HG03139 (cell line): ENCODE measurements around the gene GCK.

Source experiments
- ATAC-seq: cut with Tn5 transposase; IDR thresholded peaks from one replicate; pipeline ENCODE4 v1.9.1; 2021; ENCODE audit not compliant: unreplicated experiment

Gene GCK

DNA sequence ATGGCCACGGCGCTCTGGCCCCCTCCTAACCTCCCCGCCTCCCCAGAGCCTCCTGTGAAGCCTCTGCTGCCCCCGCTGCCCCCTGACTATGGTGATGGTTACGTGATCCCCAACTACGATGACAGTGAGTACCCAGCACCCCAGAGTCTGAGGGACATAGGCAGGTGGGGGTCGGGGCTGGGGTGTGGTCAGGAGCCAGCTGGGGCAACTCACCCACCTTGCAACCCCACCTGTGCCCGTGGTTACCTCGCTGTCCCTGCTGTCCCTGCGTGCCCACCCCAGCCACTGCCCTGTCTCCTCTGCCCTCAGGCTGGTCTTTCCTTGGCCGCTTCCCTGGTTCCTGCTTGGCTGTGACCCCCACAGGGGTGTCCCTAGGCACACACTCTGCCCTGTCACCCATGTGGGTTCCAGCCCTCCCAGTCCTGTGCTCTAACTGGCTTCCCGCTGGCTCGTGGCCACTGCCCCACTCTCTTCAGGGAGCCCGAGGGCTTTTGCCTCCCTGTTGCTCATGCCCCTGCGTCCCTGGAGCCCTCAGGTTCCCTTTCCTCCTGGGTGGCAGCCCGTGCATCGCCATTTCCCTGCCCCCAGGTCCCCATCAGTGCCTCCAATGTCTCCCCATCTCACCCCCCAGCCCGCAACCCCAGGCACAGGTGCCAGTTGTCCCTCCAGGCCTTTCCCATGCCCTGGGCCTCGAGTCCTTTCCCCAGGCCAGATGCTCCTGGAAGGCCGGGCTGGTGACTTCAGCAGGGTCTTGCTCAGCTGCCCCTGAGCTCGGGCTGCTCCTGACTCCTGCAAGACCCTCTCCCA lies 81.1 kb downstream of the GCK start:
- ATAC-seq: no peak

DNA sequence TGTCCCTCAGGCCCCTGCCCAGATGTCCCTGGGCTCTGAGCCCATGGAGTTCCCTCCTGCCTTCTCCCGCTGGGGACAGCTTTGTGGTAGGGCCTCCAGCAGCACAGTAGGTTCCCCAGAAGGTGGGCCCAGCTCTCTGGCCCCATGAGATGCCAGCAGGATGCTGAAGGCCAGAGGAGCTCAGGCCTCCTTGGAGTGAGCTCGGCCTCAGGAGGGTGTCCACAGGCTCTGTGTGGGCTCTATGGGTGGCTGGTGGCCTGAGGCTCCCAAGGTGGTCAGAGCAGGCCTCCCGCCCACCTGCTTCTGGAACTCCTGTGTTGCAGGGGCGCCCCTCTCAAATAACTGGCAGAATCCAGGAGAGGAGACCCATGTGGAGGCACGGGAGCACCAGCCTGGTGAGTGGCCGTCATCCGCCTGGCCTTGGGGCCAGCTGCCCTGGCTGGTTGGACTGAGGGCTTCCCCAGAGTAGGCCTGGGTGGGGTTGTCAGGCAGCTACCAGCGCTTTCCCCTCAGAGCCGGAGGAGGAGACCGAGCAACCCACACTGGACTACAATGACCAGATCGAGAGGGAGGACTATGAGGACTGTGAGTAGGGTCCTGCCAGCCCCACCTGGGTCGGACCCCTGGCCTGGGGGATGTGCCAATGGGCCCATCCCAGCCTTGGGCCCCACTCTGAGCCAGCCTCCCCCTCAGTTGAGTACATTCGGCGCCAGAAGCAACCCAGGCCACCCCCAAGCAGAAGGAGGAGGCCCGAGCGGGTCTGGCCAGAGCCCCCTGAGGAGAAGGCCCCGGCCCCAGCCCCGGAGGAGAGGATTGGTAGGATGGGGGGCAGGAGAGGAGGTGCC lies 81.9 kb downstream of the GCK start:
- no peak for ATAC-seq

DNA sequence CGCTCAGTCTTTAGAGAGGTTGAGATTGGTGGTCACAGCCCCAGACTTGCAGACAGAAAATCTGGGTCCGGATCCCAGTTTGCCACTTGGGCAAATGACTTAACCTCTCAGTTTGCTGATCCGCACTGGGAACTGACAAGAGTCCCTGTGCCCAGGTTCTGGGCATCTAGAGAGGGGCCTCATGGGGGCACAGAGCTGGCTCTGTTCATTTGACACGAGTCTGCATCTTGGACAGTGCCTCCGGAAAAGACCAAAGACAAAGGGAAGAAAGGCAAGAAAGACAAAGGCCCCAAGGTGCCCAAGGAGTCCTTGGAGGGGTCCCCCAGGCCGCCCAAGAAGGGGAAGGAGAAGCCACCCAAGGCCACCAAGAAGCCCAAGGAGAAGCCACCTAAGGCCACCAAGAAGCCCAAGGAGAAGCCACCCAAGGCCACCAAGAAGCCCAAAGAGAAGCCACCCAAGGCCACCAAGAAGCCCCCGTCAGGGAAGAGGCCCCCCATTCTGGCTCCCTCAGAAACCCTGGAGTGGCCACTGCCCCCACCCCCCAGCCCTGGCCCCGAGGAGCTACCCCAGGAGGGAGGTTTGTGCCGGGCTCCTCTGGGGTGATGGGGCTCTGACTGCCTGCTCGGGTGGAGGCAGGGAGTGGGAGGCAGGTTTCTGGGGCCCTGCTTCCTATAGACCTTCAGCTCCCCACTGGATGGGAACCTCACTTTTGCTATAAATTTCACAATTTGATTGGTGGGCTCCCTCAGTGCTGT lies 82.8 kb downstream of the GCK start:
- no peak for ATAC-seq

DNA sequence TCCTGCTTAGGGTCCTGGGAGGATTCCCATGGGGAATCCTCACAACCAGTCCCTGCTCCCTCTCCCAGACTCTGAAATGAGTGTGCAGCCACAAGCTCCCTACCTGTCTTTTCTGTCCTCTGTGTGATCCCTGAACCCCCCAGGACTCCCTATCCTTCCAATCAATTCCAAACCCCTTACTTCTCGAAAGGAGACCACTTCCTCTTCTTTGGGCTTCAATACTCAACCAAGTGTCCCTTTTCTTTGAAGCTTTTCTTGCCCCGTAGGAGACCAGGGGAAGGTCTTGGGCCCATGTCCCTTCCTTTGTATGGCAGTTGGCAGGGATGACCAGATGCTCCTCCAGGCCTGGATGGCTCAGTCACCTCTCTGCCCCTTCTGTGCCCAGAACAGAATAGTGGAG lies 83.4 kb downstream of the GCK start:
- ATAC-seq: no peak

DNA sequence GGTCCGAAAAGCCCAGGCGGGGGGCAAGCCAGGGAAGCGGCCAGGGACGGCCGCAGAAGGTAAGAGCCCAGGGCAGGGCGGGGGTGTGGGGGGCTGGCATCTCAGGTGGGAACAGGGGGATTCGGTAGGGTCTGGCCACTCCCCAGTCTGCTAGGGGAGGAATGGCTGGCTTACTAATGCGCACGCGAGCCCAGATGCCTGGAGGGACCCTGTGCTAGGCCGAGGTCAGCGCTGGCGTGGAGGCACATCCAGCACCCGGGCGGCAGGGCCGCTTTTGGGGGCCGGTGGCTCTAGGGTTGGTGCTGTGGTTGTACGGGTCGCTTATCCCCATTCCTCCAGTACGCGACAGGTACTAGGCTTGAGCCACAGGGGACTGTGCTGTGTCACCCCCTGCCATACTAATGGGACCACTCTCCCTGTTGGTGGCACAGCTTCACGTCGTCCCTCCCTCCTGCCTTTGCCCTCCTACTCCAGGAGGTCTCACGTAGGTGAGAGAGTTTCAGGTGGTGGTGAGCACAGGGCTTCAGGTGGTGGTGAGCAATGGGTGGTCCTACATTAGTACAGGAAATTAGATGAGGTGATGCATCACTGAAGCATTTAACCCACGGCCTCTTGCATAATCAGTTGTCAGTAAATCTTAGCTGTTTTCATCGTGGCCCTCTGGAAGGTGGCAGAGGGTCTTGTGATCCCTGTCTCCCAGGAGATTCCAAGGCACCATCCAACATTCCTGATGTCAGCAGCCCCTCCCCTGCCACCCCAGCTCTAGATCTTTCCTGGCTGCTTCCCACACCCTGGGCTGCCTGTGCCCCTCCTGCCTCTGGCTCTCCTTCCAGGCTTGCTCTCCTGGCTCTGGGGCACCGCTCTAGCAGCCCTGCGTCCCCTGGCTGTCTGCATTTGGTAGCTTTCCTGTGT lies 84.1 kb downstream of the GCK start:
- ATAC-seq: no peak

DNA sequence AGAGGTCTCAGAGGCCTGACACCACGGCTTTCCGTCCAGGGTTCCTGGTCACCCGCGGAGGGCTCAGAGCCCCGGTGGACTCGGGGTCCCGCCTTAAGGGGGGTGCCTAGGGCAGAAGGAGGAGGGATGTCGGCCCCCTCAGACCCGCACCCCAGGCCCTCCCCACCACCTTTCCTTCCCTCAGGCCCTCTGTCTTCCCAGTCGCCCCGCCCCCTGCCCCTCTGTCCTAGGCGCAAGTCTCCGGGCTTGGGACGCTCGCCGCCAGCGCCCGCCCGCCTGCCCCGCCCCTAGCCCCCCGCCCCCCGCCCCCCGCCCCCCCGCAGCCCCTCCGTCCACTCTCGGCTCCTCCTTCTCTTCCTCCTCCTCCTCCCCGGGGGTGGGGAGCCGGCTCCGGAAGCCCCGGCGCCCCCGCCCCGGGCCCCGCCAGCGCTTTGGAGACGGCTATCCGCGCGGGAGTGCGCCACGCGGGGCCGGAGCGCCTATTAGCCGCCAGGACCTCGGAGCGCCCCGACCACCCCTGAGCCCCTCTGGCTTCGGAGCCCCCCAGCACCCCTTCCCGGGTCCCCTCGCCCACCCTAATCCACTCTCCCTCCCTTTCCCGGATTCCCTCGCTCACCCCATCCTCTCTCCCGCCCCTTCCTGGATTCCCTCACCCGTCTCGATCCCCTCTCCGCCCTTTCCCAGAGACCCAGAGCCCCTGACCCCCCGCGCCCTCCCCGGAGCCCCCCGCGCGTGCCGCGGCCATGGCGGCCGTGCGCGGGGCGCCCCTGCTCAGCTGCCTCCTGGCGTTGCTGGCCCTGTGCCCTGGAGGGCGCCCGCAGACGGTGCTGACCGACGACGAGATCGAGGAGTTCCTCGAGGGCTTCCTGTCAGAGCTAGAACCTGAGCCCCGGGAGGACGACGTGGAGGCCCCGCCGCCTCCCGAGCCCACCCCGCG lies 85.0 kb downstream of the GCK start, which contains the start of gene AEBP1:
AEBP1 (plus strand) TSS at position 423 of the 937 bp plus-strand sequence; CDS start at position 744, 321 bp downstream.
- ATAC-seq: no peak

DNA sequence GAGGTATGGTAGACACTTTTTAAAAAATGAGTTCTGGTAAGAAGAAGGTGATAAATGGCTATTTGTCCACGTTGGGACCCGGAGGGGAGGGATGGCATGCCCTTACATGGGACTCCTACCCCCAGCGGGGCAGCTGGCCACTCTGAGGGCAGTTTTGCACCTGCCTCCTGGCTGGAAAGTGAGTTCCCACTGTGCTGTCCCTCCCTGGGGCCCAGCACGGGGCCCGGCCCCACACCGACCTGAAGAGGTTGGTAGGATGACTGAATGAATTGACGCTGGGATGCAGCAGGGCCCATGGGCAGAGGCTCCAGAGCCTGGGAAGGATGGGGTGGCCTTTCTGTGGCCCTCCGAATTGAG lies 85.7 kb downstream of the GCK start:
- ATAC-seq: no peak

DNA sequence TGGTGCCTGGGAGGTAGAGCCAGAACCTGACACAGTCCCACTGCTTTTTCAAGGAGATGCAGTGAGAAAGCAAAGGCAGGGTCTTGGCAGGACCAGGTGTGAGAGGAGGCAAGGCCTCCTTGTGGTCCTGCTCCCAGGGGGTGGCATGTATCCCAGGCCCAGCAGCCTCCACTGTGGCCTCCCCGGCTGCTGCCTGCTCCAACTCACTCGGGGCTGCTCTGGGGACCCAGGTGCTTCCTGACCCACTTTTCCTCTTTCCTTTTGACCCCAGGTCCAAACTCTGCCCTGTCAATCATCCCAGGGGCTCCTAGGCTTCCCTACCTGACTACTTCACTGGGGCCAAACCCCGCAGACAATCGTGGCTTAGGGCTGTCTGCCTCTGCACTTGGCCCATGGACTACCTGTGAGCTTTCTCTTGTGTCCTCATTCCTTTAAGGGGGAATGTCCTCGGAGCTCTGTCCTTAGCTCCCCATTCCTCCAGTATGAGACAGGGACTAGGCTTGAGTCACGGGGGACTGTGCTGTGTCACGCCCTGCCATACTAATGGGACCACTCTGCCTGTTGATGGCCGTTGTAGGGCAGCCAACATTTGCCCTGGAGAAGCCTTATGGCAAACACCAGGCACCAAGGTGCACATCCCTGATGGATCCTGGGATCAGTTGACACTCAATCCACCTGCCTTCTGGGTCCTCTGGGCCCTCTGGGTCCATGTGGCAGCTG lies 86.2 kb downstream of the GCK start:
- no peak for ATAC-seq

DNA sequence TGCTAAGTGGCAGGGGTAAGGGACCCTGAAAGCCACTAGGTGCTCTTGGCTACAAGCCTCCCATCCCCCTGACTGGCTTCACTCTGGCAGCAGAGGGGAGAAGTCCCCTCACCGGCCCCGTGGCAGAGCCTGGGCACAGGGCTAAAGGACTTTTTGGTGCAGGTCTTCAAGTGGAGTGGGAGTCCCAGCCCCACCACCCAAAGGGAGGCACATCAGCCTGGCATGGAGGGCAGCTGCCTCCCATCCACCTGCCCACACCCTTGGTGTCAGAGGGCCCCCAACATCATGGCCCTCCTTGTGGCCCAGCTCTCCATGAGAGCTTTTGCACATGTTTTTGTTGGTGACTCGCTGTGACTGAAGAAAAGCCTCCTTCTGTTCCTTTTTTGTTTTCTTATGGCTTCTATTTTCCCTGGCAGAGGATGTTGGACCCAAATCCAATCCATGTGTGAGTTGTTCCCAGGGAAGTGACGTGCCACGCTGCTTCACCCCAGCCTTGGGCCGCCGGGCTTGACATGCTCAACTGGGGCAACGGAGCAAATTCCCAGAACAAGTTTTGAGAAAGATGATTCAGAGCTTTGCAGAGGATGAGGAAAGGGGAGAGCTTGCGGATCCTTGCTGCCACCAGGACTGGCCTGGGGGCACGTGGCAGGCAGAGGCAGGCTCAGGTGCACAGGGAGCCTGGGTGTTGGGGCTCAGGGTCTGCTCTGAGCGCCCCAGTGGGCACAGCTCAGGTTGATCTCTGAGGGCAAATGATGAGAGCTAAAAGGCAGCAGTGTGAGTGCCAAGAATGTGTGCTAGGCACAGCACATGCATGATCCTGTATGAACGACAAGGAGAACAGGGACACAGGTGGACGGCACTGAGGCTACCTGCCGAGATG lies 87.0 kb downstream of the GCK start:
- ATAC-seq: no peak

DNA sequence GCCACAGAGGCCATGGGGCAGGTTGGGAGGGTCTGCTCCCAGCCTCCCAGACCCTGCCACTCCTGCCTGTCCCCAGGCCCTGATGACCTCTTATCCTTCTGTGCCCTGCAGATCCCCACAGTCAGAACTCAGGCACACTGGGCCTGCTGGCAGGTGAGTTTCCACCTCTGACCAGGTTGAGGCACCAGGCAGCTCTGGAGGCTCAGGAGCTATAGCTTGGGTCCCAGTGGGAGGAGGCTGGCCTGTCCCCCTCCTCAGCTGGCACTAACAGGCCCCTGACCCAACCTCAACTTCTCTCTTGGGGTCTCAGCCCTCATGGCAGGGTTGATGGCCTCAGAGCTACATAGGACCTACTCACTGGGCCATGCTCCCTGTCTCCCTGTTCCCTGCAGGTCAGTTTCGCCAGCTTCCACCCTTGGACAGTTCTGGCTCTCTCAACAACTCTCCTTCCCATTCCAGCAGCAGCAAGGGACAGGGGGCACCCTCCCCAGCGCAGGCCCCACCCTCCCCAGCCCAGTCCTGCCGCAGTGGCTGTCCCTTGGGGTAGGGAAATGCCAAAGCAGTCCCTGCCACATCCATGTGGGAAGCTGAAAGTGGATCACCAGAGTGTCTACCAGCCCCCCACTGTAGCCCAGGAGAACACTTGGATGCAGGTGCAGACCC lies 87.8 kb downstream of the GCK start:
- no peak for ATAC-seq

DNA sequence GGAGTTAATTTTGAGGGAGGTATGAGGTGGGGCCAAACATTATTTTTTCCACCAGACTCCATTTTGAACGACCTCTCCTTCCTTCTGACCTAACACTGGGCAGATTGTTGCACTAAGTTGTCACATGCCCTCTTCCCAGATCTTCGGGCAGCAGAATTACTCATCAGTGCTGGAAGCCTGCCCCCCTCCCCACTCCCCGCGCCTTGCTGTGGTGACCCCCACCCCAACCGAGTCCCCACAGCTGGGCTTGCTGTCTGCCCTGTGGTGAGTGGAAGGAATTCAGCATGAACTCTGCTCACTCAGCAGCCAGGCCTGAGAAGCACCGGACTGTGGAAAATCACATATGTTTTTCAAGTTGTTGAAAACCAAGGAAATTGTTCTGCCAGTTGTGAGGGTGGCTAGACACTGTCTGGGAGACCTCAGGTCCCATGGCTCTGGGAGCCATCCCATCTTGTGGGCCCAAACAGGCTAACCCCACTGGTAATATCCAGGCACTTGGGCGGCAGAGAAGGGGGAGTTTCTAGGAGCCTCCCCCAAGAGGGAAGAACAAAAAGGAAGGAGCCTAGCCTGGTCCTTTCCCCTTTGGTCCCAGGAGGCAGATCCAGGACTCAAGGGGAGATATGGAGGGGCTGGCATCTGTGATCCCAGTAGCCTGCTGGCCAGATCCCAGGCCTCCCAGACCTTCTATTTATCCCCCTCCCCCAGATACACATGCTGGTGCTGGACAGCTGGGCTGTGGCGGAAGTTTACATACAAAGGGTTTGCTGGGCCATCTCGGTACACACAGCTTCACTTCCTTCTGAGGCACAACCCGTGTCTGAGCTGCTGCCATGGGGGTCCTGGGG lies 88.6 kb downstream of the GCK start:
- ATAC-seq: no peak

DNA sequence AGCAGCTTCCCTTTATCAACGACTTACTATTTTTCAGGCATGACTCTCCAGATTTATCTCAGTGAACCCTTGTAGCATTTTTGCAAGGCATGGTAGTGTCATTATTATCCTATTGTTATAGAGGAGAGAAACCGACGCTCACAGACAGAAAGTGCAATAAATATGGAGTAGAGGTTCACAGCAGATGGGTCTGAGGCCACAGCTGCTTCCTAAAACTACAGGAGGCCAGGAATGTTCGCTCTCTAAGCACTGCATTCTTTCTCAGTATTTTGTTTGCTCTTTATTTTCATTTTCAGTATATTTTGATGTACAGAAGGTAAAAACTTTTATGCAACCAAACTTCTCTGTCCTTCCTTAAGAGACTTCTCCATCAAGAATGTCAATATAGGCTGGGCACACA lies 89.6 kb downstream of the GCK start:
- ATAC-seq: no peak

DNA sequence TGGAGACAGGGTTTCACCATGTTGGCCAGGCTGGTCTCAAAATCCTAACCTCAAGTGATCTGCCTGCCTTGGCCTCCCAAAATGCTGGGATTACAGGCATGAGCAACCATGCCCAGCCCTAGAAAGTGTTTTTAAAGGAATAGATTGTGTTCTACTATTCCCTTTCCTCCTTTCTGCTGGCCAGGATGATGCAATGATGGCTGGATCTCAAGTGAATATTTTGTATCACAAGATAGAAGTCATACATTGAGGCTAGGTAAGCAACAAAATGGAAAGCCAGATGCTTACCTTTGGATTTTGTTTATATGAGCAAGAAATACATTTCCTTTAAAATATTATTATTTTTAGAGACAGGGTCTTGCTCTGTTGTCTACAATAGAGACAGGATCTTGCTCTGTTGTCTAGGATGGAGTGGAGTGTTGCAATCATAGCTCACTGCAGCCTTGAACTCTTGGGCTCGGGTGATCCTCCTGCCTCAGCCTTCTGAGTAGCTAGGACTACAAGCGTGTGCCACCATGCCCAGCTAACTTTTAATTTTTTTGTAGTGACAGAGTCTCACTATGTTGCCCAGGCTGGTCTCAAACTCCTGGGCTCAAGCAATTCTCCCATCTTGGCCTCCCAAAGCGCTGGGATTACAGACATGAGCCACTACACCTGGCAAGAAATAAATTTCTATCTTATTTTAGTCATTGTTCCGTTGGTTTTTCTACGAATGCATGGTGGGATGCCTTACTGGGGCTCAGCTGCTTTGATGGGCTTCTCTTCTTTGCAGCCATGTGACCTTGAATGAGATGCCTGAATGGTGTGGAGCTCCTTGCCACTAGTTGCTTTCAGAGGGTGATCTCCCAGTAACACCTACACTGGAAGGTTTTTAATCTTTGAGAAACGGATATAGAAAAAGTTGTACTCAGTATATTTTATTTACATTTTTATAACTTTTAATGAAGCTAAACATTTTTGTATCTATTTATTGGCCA lies 90.9 kb downstream of the GCK start:
- no peak for ATAC-seq

DNA sequence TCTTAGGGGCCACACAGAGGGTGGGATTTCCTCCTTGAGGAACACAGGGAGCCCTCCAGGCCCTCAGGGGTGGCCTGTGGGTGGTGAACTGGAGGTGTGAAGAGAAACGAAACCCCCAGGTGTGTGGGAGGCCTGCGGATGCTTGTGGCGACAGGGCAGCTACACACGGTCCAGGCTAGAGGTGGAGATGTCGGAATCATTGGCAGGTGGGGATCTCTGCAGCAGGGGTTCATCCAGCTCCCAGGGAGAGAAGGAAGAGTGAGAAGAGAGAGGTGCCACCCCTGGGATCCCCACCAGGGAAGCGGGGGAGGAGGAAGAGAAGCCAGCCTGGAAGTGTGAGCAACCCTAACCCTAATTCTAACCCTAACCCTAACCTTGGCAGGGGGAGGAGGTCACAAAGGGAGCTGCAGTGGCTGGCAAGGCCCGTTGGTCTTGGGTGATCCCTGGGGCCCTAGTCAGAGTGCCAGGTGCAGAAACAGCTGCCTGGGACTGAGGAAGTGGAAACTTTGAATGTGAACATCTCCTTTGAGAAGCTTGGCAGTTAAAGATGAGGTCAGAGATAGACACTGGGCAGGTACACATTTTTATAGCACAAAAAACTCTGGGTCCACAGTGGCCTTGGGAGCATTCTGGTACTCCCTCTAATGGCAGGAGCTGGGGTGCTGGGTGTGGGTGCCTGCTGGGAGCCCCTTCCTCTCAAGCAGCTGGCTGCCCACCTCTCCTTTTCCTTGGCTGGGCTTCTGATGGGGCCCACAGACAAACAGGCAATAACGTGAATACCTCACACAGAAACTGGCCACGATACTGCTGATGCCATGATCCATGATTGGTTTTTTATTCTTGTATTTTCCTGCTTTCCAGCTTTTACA lies 91.9 kb downstream of the GCK start:
- ATAC-seq: peak; percentile 49
